Thyroid gland (tissue), 4 donors: ENCODE results near the gene LYPD6B.

Experiments
- POLR2A ChIP-seq, 2 donors: fragments of 450-650 bp; IDR thresholded peaks; one replicate each; pipeline ENCODE4 v1.6.1; 2017; ENCODE audit warnings: antibody characterized with exemption in 2 of 2, mild to moderate bottlenecking in 2 of 2, moderate library complexity in 1 of 2
- TF ChIP-seq, protein P1 (sequence below), 6 experiments: fragments of 200-600 bp in 3 of 6; fragments of 450-650 bp in 3 of 6; sonication (generic) in 3 of 6; IDR thresholded peaks; one replicate each; pipeline ENCODE4 v1.5.1; 2016 to 2019; ENCODE audit warnings: antibody characterized with exemption in 6 of 6, mild to moderate bottlenecking in 2 of 6, inconsistent platforms in 1 of 6, moderate library complexity in 1 of 6

DNA sequence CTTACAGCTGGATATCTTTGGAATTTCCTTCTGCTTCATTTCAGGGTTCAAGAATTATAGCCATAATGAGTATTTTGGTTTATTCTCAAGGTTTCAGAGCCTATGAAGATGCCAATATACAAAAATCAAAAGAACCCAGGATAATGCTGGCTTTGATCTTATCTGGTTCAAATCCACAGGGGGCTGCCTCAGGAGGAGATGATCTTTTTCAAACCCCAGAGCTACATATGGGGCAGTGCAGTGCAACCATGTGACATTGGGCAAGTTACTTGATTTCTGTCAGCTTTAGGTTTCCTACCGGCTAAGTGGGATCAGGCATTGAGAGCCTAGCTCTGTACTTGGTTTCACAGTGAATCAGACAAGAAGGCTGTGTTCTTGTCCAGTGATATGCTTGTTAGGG, 23.0 kb upstream of the LYPD6B start:
- no peak for TF ChIP-seq POLR2A (IDR thresholded peaks at IDR 0.05)
- TF ChIP-seq, protein P1, sequence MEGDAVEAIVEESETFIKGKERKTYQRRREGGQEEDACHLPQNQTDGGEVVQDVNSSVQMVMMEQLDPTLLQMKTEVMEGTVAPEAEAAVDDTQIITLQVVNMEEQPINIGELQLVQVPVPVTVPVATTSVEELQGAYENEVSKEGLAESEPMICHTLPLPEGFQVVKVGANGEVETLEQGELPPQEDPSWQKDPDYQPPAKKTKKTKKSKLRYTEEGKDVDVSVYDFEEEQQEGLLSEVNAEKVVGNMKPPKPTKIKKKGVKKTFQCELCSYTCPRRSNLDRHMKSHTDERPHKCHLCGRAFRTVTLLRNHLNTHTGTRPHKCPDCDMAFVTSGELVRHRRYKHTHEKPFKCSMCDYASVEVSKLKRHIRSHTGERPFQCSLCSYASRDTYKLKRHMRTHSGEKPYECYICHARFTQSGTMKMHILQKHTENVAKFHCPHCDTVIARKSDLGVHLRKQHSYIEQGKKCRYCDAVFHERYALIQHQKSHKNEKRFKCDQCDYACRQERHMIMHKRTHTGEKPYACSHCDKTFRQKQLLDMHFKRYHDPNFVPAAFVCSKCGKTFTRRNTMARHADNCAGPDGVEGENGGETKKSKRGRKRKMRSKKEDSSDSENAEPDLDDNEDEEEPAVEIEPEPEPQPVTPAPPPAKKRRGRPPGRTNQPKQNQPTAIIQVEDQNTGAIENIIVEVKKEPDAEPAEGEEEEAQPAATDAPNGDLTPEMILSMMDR (IDR thresholded peaks at IDR 0.05): no peak
